SU-DHL-6 (cell line): ENCODE measurements around the gene DBNDD1.

Source experiments
- EZH2phosphoT487 ChIP-seq: fragments of 200-600 bp; sonication (generic), shearing (Covaris generic); conservative IDR thresholded peaks from 2 replicates; pipeline ENCODE4 v1.6.1; 2018; ENCODE audit warnings: mild to moderate bottlenecking, antibody characterized with exemption, low read length, moderate library complexity, mixed read lengths
- TF ChIP-seq, protein P1 (sequence below): fragments of 200-600 bp; sonication (generic); IDR thresholded peaks from one replicate; pipeline ENCODE4 v1.5.1; 2017; ENCODE audit warnings: antibody characterized with exemption, mild to moderate bottlenecking, low read length, moderate library complexity; ENCODE audit not compliant: insufficient read depth, poor library complexity, severe bottlenecking

DNA sequence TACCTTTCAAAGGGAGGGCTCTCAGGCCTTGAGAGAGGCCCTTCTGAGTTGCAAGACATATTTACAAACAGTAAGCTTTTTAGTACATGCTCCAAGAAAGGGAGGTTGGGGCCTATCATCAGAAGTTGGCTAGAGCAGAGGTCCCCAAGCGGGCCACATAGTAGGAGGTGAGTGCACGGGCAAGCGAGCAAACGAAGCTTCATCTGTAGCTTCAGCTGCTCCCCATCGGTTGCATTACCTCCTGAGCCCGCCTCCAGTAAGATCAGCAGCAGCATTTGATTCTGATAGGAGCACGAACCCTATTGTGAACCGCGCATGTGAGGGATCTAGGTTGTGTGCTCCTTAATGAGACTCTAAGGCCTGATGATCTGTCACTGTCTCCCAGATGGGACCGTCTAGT, 31.7 kb upstream of the DBNDD1 start:
- TF ChIP-seq, protein P1, sequence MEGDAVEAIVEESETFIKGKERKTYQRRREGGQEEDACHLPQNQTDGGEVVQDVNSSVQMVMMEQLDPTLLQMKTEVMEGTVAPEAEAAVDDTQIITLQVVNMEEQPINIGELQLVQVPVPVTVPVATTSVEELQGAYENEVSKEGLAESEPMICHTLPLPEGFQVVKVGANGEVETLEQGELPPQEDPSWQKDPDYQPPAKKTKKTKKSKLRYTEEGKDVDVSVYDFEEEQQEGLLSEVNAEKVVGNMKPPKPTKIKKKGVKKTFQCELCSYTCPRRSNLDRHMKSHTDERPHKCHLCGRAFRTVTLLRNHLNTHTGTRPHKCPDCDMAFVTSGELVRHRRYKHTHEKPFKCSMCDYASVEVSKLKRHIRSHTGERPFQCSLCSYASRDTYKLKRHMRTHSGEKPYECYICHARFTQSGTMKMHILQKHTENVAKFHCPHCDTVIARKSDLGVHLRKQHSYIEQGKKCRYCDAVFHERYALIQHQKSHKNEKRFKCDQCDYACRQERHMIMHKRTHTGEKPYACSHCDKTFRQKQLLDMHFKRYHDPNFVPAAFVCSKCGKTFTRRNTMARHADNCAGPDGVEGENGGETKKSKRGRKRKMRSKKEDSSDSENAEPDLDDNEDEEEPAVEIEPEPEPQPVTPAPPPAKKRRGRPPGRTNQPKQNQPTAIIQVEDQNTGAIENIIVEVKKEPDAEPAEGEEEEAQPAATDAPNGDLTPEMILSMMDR: no peak
- no peak for TF ChIP-seq EZH2phosphoT487
